Measurements from ENCODE around the gene SBF2. TPM values are rescaled to one million over a fixed set of nuclear protein-coding genes. Genes with fewer than 3 reads are reported as not detected.

Gene SBF2
- total and polyA plus RNA-seq, 11 donors: 10.4 to 33.9 (median 20.9) TPM

DNA sequence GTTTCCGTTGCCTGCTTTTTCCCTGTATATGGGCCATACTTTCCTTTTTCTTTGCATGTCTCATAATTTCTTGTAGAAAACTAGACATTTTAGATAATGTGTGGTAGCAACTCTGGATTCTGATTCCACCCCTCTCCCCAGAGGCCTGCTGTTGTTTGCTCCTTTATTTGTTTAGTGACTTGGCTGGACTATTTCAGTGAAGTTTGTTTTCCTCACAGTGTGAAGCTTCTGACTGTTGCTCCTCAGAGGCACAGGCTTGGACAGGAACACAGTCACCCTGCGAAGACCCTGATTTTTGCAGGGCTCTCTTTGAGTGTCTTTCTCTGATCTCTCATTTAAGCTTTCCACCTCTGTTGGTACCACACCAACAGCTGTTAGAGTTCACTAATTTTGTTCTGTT is 557.7 kb downstream of the SBF2 start:
- 92 to 96% (median 94%) methylated on average over 2 of the region's 2 CpGs for WGBS, 4 donors
- Histone ChIP-seq H3K27me3 (no peaks in the 10 kb centered on the region), H3K9me3 (peaks cover 0 to 16% (median 1%) of the 10 kb centered on the region in 12 donors), H3K4me3 (no peak overlapping the region), H3K36me3 (peaks cover 2 to 92% (median 72%) of the 10 kb centered on the region in 9 donors), H3K4me1 (peaks cover 0 to 26% (median 2%) of the 10 kb centered on the region in 12 donors), H3K27ac (no peak overlapping the region)
- intact Hi-C loops (cut with DNase I): no loop called here
- no peak for TF ChIP-seq POLR2A (IDR thresholded peaks at IDR 0.05)
- TF ChIP-seq, protein P1, sequence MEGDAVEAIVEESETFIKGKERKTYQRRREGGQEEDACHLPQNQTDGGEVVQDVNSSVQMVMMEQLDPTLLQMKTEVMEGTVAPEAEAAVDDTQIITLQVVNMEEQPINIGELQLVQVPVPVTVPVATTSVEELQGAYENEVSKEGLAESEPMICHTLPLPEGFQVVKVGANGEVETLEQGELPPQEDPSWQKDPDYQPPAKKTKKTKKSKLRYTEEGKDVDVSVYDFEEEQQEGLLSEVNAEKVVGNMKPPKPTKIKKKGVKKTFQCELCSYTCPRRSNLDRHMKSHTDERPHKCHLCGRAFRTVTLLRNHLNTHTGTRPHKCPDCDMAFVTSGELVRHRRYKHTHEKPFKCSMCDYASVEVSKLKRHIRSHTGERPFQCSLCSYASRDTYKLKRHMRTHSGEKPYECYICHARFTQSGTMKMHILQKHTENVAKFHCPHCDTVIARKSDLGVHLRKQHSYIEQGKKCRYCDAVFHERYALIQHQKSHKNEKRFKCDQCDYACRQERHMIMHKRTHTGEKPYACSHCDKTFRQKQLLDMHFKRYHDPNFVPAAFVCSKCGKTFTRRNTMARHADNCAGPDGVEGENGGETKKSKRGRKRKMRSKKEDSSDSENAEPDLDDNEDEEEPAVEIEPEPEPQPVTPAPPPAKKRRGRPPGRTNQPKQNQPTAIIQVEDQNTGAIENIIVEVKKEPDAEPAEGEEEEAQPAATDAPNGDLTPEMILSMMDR (IDR thresholded peaks at IDR 0.05): no peak
- no peak for DNase-seq
- no peak for ATAC-seq

DNA sequence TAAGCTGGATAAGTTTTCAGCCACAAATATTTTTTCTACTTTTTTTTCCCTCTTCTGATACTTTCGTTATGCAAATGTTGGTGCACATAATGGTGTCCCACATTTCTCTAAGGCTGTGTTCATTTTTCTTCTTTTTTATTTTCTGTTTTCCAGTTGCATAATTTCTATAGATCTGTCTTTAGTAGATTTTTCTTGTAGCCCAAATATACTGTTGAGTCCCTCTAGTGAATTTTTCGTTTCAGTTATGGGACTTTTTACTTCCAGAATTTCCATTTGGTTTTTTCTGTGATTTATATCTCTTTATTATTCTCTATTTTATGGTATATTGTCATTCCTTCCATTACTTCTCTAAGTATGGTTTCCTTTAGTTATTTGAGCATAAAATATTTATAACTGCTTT is 558.1 kb downstream of the SBF2 start:
- Histone ChIP-seq H3K27ac (no peak overlapping the region), H3K36me3 (peaks cover 2 to 92% (median 68%) of the 10 kb centered on the region in 9 donors), H3K27me3 (no peaks in the 10 kb centered on the region), H3K9me3 (peaks cover 0 to 16% (median 1%) of the 10 kb centered on the region in 12 donors), H3K4me3 (no peak overlapping the region), H3K4me1 (peaks cover 0 to 26% (median 2%) of the 10 kb centered on the region in 12 donors)
- ATAC-seq (no peak), DNase-seq (no peak)
- 94 to 99% (median 98%) methylated on average over 2 of the region's 2 CpGs for WGBS, 4 donors
- intact Hi-C loops (cut with DNase I): no loop called here
- TF ChIP-seq, protein P1 (IDR thresholded peaks at IDR 0.05): no peak
- TF ChIP-seq POLR2A (IDR thresholded peaks at IDR 0.05): no peak

DNA sequence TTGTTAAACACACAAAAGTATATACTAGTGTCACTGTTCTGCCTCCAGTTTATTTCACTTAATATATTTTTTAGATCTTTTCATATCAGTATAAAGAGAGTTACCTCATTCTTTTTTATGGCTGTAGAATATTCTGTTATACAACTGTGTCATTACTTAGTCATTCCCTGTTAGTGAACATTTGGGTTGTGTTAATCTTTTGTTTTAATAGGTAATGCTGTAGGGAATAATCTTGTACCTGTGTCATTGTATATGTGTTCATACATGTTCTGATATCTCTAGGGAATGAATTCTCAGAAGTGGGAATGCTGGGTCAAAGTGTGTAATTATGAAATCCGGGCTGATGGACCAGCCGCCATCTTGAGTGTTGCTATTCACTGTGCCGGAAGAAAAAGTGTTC is 558.8 kb downstream of the SBF2 start:
- H3K9me3 ChIP-seq: peaks cover 0 to 16% (median 1%) of the 10 kb centered on the region in 12 donors
- no peaks in the 10 kb centered on the region for H3K27me3 ChIP-seq
- intact Hi-C loops (cut with DNase I): no loop called here
- 98% methylated on average over 3 of the region's 3 CpGs for WGBS, 4 donors
- H3K4me1 ChIP-seq: peaks cover 0 to 26% (median 2%) of the 10 kb centered on the region in 12 donors
- TF ChIP-seq, protein P1 (IDR thresholded peaks at IDR 0.05): no peak
- TF ChIP-seq POLR2A (IDR thresholded peaks at IDR 0.05): no peak
- ATAC-seq: no peak
- H3K27ac ChIP-seq: no peak overlapping the region
- H3K4me3 ChIP-seq: no peak overlapping the region
- no peak for DNase-seq
- H3K36me3 ChIP-seq: peaks cover 2 to 92% (median 67%) of the 10 kb centered on the region in 9 donors

DNA sequence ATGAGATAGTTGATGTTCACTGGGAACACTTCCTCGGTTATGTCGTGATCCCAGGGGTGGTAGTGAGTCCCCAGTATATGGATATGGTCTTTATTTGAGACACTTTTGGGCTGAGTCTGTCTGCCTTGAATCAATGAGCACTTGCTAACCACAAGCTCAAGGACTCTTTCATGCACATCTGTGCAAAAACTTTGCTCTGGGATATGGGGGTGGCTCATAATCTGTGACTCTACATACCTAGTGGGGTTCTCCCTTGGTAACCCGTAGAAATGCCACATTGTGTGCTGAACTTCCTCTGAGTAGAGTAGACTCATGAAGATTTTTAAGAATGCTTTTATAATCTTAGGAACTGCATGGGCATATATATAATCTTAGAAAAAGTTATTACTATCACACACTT is 560.8 kb downstream of the SBF2 start:
- TF ChIP-seq POLR2A (IDR thresholded peaks at IDR 0.05): no peak
- TF ChIP-seq, protein P1 (IDR thresholded peaks at IDR 0.05): no peak
- no peak for ATAC-seq
- Histone ChIP-seq H3K4me1 (peaks cover 0 to 9% (median 0%) of the 10 kb centered on the region in 12 donors), H3K27me3 (no peaks in the 10 kb centered on the region), H3K9me3 (peaks cover 0 to 16% (median 1%) of the 10 kb centered on the region in 12 donors), H3K27ac (no peak overlapping the region), H3K4me3 (no peak overlapping the region), H3K36me3 (peaks cover 2 to 91% (median 66%) of the 10 kb centered on the region in 9 donors)
- DNase-seq: no peak
- intact Hi-C loops (cut with DNase I): no loop called here
- WGBS, 4 donors: 87 to 98% (median 92%) methylated on average over 3 of the region's 3 CpGs
